MCF 10A (cell line): ENCODE results near the gene POLR3B. TPM values are rescaled to one million over a fixed set of nuclear protein-coding genes. Genes with fewer than 3 reads are reported as not detected.

Experiments used
- BruUV-seq: library from RNA; stranded (reverse); fragments of 400-500 nt; replicated peaks from 2 replicates; lab custom pipeline; 2021; lab: Mats Ljungman, UMichigan
- CTCF ChIA-PET: fragments of 300-600 bp; sonication (Branson Sonifier 250); formaldehyde crosslinking; extraction: SDS; loops from one replicate; lab custom pipeline; 2021; ENCODE audit warnings: antibody characterized with exemption, inconsistent platforms; lab: Yijun Ruan, JAX
- POLR2A ChIA-PET: fragments of 300-600, 350-650 bp; sonication (Branson Sonifier 250); formaldehyde crosslinking; extraction: SDS; loops from one replicate; lab custom pipeline; 2020; ENCODE audit warnings: antibody characterized with exemption, inconsistent platforms; lab: Yijun Ruan, JAX
- DNase-seq: peaks from one replicate; pipeline ENCODE4 v3.0.0-alpha.2; 2018; ENCODE audit not compliant: unreplicated experiment
- H3K27ac Mint-ChIP-seq: one replicate; pipeline ENCODE4 v1.8.0; 2022; ENCODE audit warnings: mild to moderate bottlenecking, low read depth, mixed read lengths; ENCODE audit not compliant: unreplicated experiment
- H3K27me3 Mint-ChIP-seq: one replicate; pipeline ENCODE4 v1.8.0; 2022; ENCODE audit warnings: mixed read lengths; ENCODE audit not compliant: insufficient read depth, unreplicated experiment
- H3K36me3 Mint-ChIP-seq: one replicate; pipeline ENCODE4 v1.8.0; 2022; ENCODE audit warnings: mild to moderate bottlenecking, moderate library complexity, mixed read lengths; ENCODE audit not compliant: insufficient read depth, unreplicated experiment
- H3K4me1 Mint-ChIP-seq: one replicate; pipeline ENCODE4 v1.8.0; 2022; ENCODE audit warnings: mixed read lengths; ENCODE audit not compliant: insufficient read depth, unreplicated experiment
- H3K4me3 Mint-ChIP-seq: one replicate; pipeline ENCODE4 v1.8.0; 2022; ENCODE audit warnings: mild to moderate bottlenecking, moderate library complexity, mixed read lengths; ENCODE audit not compliant: unreplicated experiment
- H3K9me3 Mint-ChIP-seq: one replicate; pipeline ENCODE4 v1.8.0; 2022; ENCODE audit warnings: mixed read lengths; ENCODE audit not compliant: unreplicated experiment
- CTCF ChIP-seq: fragments of 200-600 bp; IDR thresholded peaks from one replicate; pipeline ENCODE4 v1.8.0; 2022; ENCODE audit warnings: antibody characterized with exemption, mild to moderate bottlenecking; ENCODE audit not compliant: unreplicated experiment
- intact Hi-C: fragments of 100-400 bp; cut with micrococcal nuclease; formaldehyde crosslinking; loops from 2 replicates; pipeline ENCODE4 v1.14.1; 2022
- total RNA-seq: library from RNA; stranded (reverse); gene quantifications from 2 replicates; pipeline ENCODE4 v1.2.3, GENCODE V29; 2022

Gene POLR3B
- total RNA-seq, 1 experiment from 2014 or later, result 15.7 TPM

- ChIA-PET POLR2A (no interaction called here), CTCF (interaction anchor here (1.1 kb wide), 1 partner anchor 12 kb away, joined by 5 read pairs; no protein-coding TSS in a partner anchor)
- DNase-seq, result no peak
- no peak overlapping the region for H3K4me3 Mint-ChIP-seq
- H3K9me3 Mint-ChIP-seq, result no peaks in the 10 kb centered on the region
- intact Hi-C loops, result no loop called here
- BruUV-seq, result no TSS peak
- H3K4me1 Mint-ChIP-seq, result no peaks in the 10 kb centered on the region
- peaks cover 21% of the 10 kb centered on the region for H3K36me3 Mint-ChIP-seq
- no peak for TF ChIP-seq CTCF
- H3K27me3 Mint-ChIP-seq, result no peaks in the 10 kb centered on the region
- no peak overlapping the region for H3K27ac Mint-ChIP-seq
These were observed 123.7 kb downstream of the POLR3B start for GRCh38 chr12:106481246-106481645.

- BruUV-seq, result no TSS peak
- POLR2A ChIA-PET, result no interaction called here
These were observed 130.1 kb downstream of the POLR3B start for GRCh38 chr12:106487664-106488063.

GRCh38 chr12:106488884-106489283 lies 131.3 kb downstream of the POLR3B start:
- CTCF ChIA-PET, result no interaction called here
- H3K27ac Mint-ChIP-seq, result no peak overlapping the region
- BruUV-seq, result no TSS peak
- no peak overlapping the region for H3K4me3 Mint-ChIP-seq
- H3K4me1 Mint-ChIP-seq, result no peaks in the 10 kb centered on the region
- no peak for TF ChIP-seq CTCF
- no peaks in the 10 kb centered on the region for H3K9me3 Mint-ChIP-seq
- DNase-seq, result no peak
- POLR2A ChIA-PET, result no interaction called here
- H3K27me3 Mint-ChIP-seq, result no peaks in the 10 kb centered on the region
- H3K36me3 Mint-ChIP-seq, result peaks cover 3% of the 10 kb centered on the region
- intact Hi-C loops, result no loop called here

More at GRCh38 chr12:106487664-106488063, 130.1 kb downstream of the POLR3B start:
- intact Hi-C loops, result no loop called here
- CTCF ChIA-PET, result no interaction called here
- H3K27me3 Mint-ChIP-seq, result no peaks in the 10 kb centered on the region
- DNase-seq, result no peak
- TF ChIP-seq CTCF, result no peak
- no peaks in the 10 kb centered on the region for H3K9me3 Mint-ChIP-seq
- no peaks in the 10 kb centered on the region for H3K4me1 Mint-ChIP-seq
- no peak overlapping the region for H3K4me3 Mint-ChIP-seq
- peaks cover 6% of the 10 kb centered on the region for H3K36me3 Mint-ChIP-seq
- H3K27ac Mint-ChIP-seq, result no peak overlapping the region

- no TSS peak for BruUV-seq
- Mint-ChIP-seq H3K4me3 (no peak overlapping the region), H3K9me3 (no peaks in the 10 kb centered on the region), H3K4me1 (no peaks in the 10 kb centered on the region), H3K36me3 (peaks cover 2% of the 10 kb centered on the region), H3K27ac (no peak overlapping the region), H3K27me3 (no peaks in the 10 kb centered on the region)
- ChIA-PET CTCF (interaction anchor here (0.6 to 1.0 kb wide), 2 partner anchors 251 to 445 kb away, joined by 3 read pairs; no protein-coding TSS in a partner anchor), POLR2A (no interaction called here)
- no peak for DNase-seq
- intact Hi-C loops, result loop anchor here (10.0 kb wide), 1 partner anchor 435 kb away; no protein-coding TSS in a partner anchor
- no peak for TF ChIP-seq CTCF
These were observed 132.7 kb downstream of the POLR3B start for GRCh38 chr12:106490264-106490663.
